Muscle layer of colon (tissue), 2 donors: ENCODE data around the gene PALLD.

ENCODE experiments used
- H3K27ac ChIP-seq: one replicate; pipeline ENCODE4 v1.7.0; 2013; ENCODE audit warnings: low read depth, mild to moderate bottlenecking, low read length, moderate library complexity
- H3K27me3 ChIP-seq, 2 donors: one replicate each; pipeline ENCODE4 v1.7.0; 2013; ENCODE audit warnings: low read length in 2 of 2, mild to moderate bottlenecking in 2 of 2; ENCODE audit not compliant: insufficient read depth in 2 of 2, control insufficient read depth in 1 of 2
- H3K36me3 ChIP-seq: one replicate; pipeline ENCODE4 v1.7.0; 2013; ENCODE audit warnings: mild to moderate bottlenecking, low read length; ENCODE audit not compliant: insufficient read depth
- H3K4me1 ChIP-seq: one replicate; pipeline ENCODE4 v1.7.0; 2013; ENCODE audit warnings: mild to moderate bottlenecking, low read length; ENCODE audit not compliant: insufficient read depth
- H3K4me3 ChIP-seq, 2 donors: one replicate each; pipeline ENCODE4 v1.7.0; 2013; ENCODE audit warnings: low read length in 2 of 2, low read depth in 1 of 2, mild to moderate bottlenecking in 1 of 2, moderate library complexity in 1 of 2
- H3K9ac ChIP-seq: one replicate; pipeline ENCODE4 v1.7.0; 2013; ENCODE audit warnings: low read length
- H3K9me3 ChIP-seq: one replicate; pipeline ENCODE4 v1.7.0; 2013; ENCODE audit warnings: mild to moderate bottlenecking, low read length
- donor health status: abdominal sarcoma.
- donor health status: Adenocarcinoma of cecum.

Gene PALLD

GRCh38 chr4:168765726-168766125 is 268.9 kb downstream of the PALLD start:
- Histone ChIP-seq H3K9me3 (no peaks in the 10 kb centered on the region), H3K9ac (no peak overlapping the region), H3K4me1 (peaks cover 24% of the 10 kb centered on the region), H3K27ac (no peak overlapping the region), H3K4me3 (no peak overlapping the region), H3K36me3 (no peaks in the 10 kb centered on the region), H3K27me3 (no peaks in the 10 kb centered on the region)

- H3K9me3 ChIP-seq: no peaks in the 10 kb centered on the region
- H3K27ac ChIP-seq: no peak overlapping the region
- H3K27me3 ChIP-seq: no peaks in the 10 kb centered on the region
- H3K9ac ChIP-seq: no peak overlapping the region
- peaks cover 24% of the 10 kb centered on the region for H3K4me1 ChIP-seq
- H3K36me3 ChIP-seq: no peaks in the 10 kb centered on the region
- H3K4me3 ChIP-seq: no peak overlapping the region
These were observed 269.9 kb downstream of the PALLD start for GRCh38 chr4:168766604-168767316.

- Histone ChIP-seq H3K9me3 (no peaks in the 10 kb centered on the region), H3K27me3 (no peaks in the 10 kb centered on the region), H3K9ac (no peak overlapping the region), H3K4me1 (peaks cover 24% of the 10 kb centered on the region), H3K4me3 (no peak overlapping the region), H3K36me3 (no peaks in the 10 kb centered on the region), H3K27ac (peak overlapping the region; percentile 59)
These were observed 272.6 kb downstream of the PALLD start for GRCh38 chr4:168769416-168769815.

- Histone ChIP-seq H3K9me3 (no peaks in the 10 kb centered on the region), H3K27ac (no peak overlapping the region), H3K36me3 (no peaks in the 10 kb centered on the region), H3K27me3 (no peaks in the 10 kb centered on the region), H3K9ac (no peak overlapping the region), H3K4me1 (peaks cover 24% of the 10 kb centered on the region), H3K4me3 (no peak overlapping the region)
These were observed 273.0 kb downstream of the PALLD start for GRCh38 chr4:168769837-168770236.

GRCh38 chr4:168771251-168771650 is 274.4 kb downstream of the PALLD start:
- Histone ChIP-seq H3K4me1 (peaks cover 24% of the 10 kb centered on the region), H3K4me3 (no peak overlapping the region), H3K27me3 (no peaks in the 10 kb centered on the region), H3K36me3 (no peaks in the 10 kb centered on the region), H3K9me3 (no peaks in the 10 kb centered on the region), H3K9ac (no peak overlapping the region), H3K27ac (no peak overlapping the region)

GRCh38 chr4:168773388-168774195 is 276.7 kb downstream of the PALLD start:
- H3K27me3 ChIP-seq: no peaks in the 10 kb centered on the region
- H3K9me3 ChIP-seq: no peaks in the 10 kb centered on the region
- no peak overlapping the region for H3K27ac ChIP-seq
- H3K36me3 ChIP-seq: no peaks in the 10 kb centered on the region
- H3K4me1 ChIP-seq: peaks cover 17% of the 10 kb centered on the region
- no peak overlapping the region for H3K4me3 ChIP-seq
- H3K9ac ChIP-seq: no peak overlapping the region

GRCh38 chr4:168776382-168776781 is 279.5 kb downstream of the PALLD start:
- Histone ChIP-seq H3K9ac (no peak overlapping the region), H3K27me3 (no peaks in the 10 kb centered on the region), H3K36me3 (no peaks in the 10 kb centered on the region), H3K4me1 (no peaks in the 10 kb centered on the region), H3K27ac (no peak overlapping the region), H3K4me3 (no peak overlapping the region), H3K9me3 (no peaks in the 10 kb centered on the region)

- Histone ChIP-seq H3K4me1 (no peaks in the 10 kb centered on the region), H3K9ac (no peak overlapping the region), H3K27me3 (no peaks in the 10 kb centered on the region), H3K27ac (no peak overlapping the region), H3K36me3 (no peaks in the 10 kb centered on the region), H3K4me3 (no peak overlapping the region), H3K9me3 (no peaks in the 10 kb centered on the region)
These were observed 280.6 kb downstream of the PALLD start for GRCh38 chr4:168777277-168777965.

- H3K27me3 ChIP-seq: no peaks in the 10 kb centered on the region
- no peaks in the 10 kb centered on the region for H3K9me3 ChIP-seq
- H3K27ac ChIP-seq: no peak overlapping the region
- no peaks in the 10 kb centered on the region for H3K36me3 ChIP-seq
- no peak overlapping the region for H3K4me3 ChIP-seq
- H3K9ac ChIP-seq: no peak overlapping the region
- no peaks in the 10 kb centered on the region for H3K4me1 ChIP-seq
These were observed 284.5 kb downstream of the PALLD start for GRCh38 chr4:168781341-168781740.

GRCh38 chr4:168781926-168782325 is 285.1 kb downstream of the PALLD start:
- Histone ChIP-seq H3K27ac (no peak overlapping the region), H3K36me3 (no peaks in the 10 kb centered on the region), H3K9me3 (no peaks in the 10 kb centered on the region), H3K27me3 (no peaks in the 10 kb centered on the region), H3K9ac (no peak overlapping the region), H3K4me1 (no peaks in the 10 kb centered on the region), H3K4me3 (no peak overlapping the region)

- Histone ChIP-seq H3K4me1 (no peaks in the 10 kb centered on the region), H3K27ac (no peak overlapping the region), H3K27me3 (no peaks in the 10 kb centered on the region), H3K36me3 (no peaks in the 10 kb centered on the region), H3K4me3 (no peak overlapping the region), H3K9ac (no peak overlapping the region), H3K9me3 (no peaks in the 10 kb centered on the region)
These were observed 285.6 kb downstream of the PALLD start for GRCh38 chr4:168782439-168782838.
